22Rv1 (cell line): ENCODE data around the gene FAM124A.

ENCODE experiments used
- H3K27ac ChIP-seq: fragments of 450-650 bp; 2 replicates; pipeline ENCODE4 v1.5.1; 2017
- ZFX ChIP-seq: fragments of 450-650 bp; IDR thresholded peaks from 2 replicates; pipeline ENCODE4 v1.6.1; 2017; ENCODE audit warnings: antibody characterized with exemption, borderline replicate concordance
- TF ChIP-seq, protein P1 (sequence below): fragments of 450-650 bp; IDR thresholded peaks from 2 replicates; pipeline ENCODE4 v1.5.1; 2017; ENCODE audit warnings: mild to moderate bottlenecking

FAM124A gene

DNA sequence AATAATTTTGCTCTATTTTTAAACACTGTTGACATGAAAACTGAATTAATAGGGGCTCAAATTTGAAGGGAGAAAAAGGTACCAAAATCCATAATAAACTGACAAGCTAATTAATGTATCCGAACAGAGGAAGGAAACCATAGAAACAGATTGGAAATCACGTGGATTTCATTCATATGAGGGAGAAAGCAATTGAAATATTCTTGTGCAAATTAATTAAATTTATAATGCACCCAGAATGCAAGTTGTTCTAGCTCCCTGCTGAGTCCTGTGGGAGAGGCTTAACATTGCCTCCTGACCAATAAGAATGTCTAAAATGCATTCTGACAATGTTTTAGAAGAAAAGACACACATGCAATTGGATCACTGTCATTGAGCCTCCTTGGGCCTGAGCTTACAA is 99.6 kb downstream of the FAM124A start:
- TF ChIP-seq, protein P1, sequence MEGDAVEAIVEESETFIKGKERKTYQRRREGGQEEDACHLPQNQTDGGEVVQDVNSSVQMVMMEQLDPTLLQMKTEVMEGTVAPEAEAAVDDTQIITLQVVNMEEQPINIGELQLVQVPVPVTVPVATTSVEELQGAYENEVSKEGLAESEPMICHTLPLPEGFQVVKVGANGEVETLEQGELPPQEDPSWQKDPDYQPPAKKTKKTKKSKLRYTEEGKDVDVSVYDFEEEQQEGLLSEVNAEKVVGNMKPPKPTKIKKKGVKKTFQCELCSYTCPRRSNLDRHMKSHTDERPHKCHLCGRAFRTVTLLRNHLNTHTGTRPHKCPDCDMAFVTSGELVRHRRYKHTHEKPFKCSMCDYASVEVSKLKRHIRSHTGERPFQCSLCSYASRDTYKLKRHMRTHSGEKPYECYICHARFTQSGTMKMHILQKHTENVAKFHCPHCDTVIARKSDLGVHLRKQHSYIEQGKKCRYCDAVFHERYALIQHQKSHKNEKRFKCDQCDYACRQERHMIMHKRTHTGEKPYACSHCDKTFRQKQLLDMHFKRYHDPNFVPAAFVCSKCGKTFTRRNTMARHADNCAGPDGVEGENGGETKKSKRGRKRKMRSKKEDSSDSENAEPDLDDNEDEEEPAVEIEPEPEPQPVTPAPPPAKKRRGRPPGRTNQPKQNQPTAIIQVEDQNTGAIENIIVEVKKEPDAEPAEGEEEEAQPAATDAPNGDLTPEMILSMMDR: no peak
- TF ChIP-seq ZFX: no peak
- no peak overlapping the region for H3K27ac ChIP-seq

GRCh38 chr13:51322826-51323225 is 100.6 kb downstream of the FAM124A start:
- TF ChIP-seq, protein P1: no peak
- TF ChIP-seq ZFX: no peak
- no peak overlapping the region for H3K27ac ChIP-seq

- TF ChIP-seq ZFX: no peak
- TF ChIP-seq, protein P1: no peak
These were observed 101.8 kb downstream of the FAM124A start for GRCh38 chr13:51323824-51324511.

DNA sequence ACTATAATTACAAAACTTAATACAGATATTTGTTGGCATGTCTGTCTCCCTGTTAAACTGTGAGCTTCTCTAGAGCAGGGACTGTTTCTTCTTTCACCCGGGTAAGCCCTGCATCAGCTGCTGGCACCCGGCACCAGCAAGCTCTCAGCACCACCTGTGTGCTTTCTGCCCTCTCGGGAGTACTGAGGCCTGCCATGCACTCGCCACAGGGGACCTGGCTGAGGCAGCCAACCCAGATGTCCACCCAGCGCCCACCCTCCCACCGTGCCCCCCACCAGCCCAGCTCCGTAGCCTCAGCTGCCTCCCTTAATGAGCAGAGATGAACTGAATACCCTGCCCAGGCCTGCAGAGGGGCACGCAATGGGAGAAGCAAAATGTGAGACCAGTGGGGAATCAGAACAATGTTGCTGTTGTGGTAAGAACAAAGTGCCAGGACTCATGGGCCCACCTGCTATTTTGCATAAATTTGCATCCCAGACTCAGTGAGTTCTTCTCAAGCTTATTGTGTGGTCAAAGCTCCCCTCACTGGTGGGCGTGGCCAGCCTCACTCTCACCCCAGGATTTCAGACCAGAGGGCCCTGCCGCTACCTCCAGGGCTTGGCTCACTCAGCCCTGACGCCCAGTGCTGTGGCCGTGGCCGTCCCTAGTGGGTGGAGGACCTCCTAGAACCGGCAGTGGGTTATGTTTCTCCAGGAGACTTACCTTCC is 102.7 kb downstream of the FAM124A start:
- TF ChIP-seq ZFX: no peak
- TF ChIP-seq, protein P1: no peak

More at GRCh38 chr13:51323824-51324511, 101.8 kb downstream of the FAM124A start:
- H3K27ac ChIP-seq: no peak overlapping the region

GRCh38 chr13:51325837-51326236 is 103.6 kb downstream of the FAM124A start:
- no peak for TF ChIP-seq ZFX
- TF ChIP-seq, protein P1: no peak
- H3K27ac ChIP-seq: no peak overlapping the region

More for the DNA sequence above, 102.7 kb downstream of the FAM124A start:
- H3K27ac ChIP-seq: no peak overlapping the region

DNA sequence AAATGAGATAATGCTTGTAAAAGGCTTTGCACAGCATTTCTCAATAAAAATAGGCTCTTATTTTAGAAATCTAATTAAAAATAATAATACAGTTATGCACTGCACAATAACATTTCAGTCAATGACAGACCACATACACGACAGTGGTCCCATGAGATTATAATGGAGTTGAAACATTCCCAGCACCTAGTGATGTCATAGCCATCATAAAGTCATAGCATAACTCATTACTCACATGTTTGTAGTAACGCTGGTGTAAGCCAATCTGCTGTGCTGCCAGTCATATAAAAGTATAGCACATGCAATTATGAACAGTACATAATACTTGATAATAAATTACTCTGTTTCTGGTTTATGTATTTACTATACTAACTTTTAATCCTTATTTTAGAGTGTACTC is 104.6 kb downstream of the FAM124A start:
- H3K27ac ChIP-seq: no peak overlapping the region
- TF ChIP-seq, protein P1: no peak
- no peak for TF ChIP-seq ZFX

GRCh38 chr13:51327961-51328360 is 105.8 kb downstream of the FAM124A start:
- H3K27ac ChIP-seq: no peak overlapping the region
- TF ChIP-seq, protein P1: no peak
- TF ChIP-seq ZFX: no peak
